Caco-2 (cell line): Measurements from ENCODE around the gene CYREN. TPM values are rescaled to one million over a fixed set of nuclear protein-coding genes. Genes with fewer than 3 reads are reported as not detected.

ENCODE experiments used
- BruUV-seq: library from RNA; stranded (reverse); fragments of 400-500 nt; replicated peaks from 2 replicates; lab custom pipeline; 2021; lab: Mats Ljungman, UMichigan
- CTCF ChIA-PET: fragments of 300-600 bp; sonication (Branson Sonifier 250); formaldehyde crosslinking; loops from one replicate; lab custom pipeline; 2022; ENCODE audit warnings: antibody characterized with exemption; lab: Charles Lee
- POLR2A ChIA-PET: fragments of 300-600 bp; sonication (Branson Sonifier 250); formaldehyde crosslinking; loops from one replicate; lab custom pipeline; 2022; ENCODE audit warnings: antibody characterized with exemption; lab: Charles Lee
- DNase-seq, 2 experiments: peaks; one replicate each; pipeline versions ENCODE4 v3.0.0 to v3.0.0-alpha.2; 2020 to 2022
- H3K27me3 ChIP-seq: replicated peaks from 2 replicates; pipeline ENCODE4 v1.6.0; 2011; ENCODE audit warnings: low read length; ENCODE audit not compliant: control insufficient read depth, insufficient read depth
- H3K36me3 ChIP-seq: 2 replicates; pipeline ENCODE4 v1.5.1; 2011; ENCODE audit warnings: low read length; ENCODE audit not compliant: control insufficient read depth, insufficient read depth
- H3K4me1 ChIP-seq: fragments of 250-450 bp; sonication (Bioruptor Pico); 2 replicates; pipeline ENCODE4 v1.5.1; 2020; ENCODE audit warnings: mild to moderate bottlenecking
- H3K4me3 ChIP-seq: 2 replicates; pipeline ENCODE4 v1.5.1; 2011; ENCODE audit warnings: low read depth, mild to moderate bottlenecking, control low read depth, low read length
- H3K9me3 ChIP-seq: fragments of 250-450 bp; sonication (Bioruptor Pico); 2 replicates; pipeline ENCODE4 v1.5.1; 2020; ENCODE audit warnings: mild to moderate bottlenecking, moderate library complexity
- H3K27ac Mint-ChIP-seq: one replicate; pipeline ENCODE4 v1.8.0; 2022; ENCODE audit warnings: mixed read lengths; ENCODE audit not compliant: unreplicated experiment
- H3K27me3 Mint-ChIP-seq: one replicate; pipeline ENCODE4 v1.8.0; 2022; ENCODE audit warnings: mixed read lengths; ENCODE audit not compliant: insufficient read depth, unreplicated experiment
- H3K36me3 Mint-ChIP-seq: one replicate; pipeline ENCODE4 v1.8.0; 2022; ENCODE audit warnings: mild to moderate bottlenecking, mixed read lengths; ENCODE audit not compliant: insufficient read depth, unreplicated experiment
- H3K4me1 Mint-ChIP-seq: one replicate; pipeline ENCODE4 v1.8.0; 2022; ENCODE audit warnings: low read depth, mixed read lengths; ENCODE audit not compliant: unreplicated experiment
- H3K4me3 Mint-ChIP-seq: one replicate; pipeline ENCODE4 v1.8.0; 2022; ENCODE audit warnings: mild to moderate bottlenecking, moderate library complexity, mixed read lengths; ENCODE audit not compliant: unreplicated experiment
- H3K9me3 Mint-ChIP-seq: one replicate; pipeline ENCODE4 v1.8.0; 2022; ENCODE audit warnings: mixed read lengths; ENCODE audit not compliant: unreplicated experiment
- intact Hi-C: fragments of 100-400 bp; cut with micrococcal nuclease; formaldehyde crosslinking; loops from one replicate; pipeline ENCODE4 v1.10.0; 2022; ENCODE audit not compliant: unreplicated experiment
- total RNA-seq: library from RNA; stranded (reverse); gene quantifications from 2 replicates; pipeline ENCODE4 v1.2.3, GENCODE V29; 2022
- TF ChIP-seq, protein P1 (sequence below), 2 experiments: fragments of 200-600 bp in 1 of 2; IDR thresholded peaks; 1 replicate in 1 of 2; 2 replicates in 1 of 2; pipeline versions ENCODE4 v1.5.1 to v1.8.0; 2011 to 2022; ENCODE audit warnings: antibody characterized with exemption in 1 of 2, control low read depth in 1 of 2, inconsistent platforms in 1 of 2, low read depth in 1 of 2, low read length in 1 of 2, mild to moderate bottlenecking in 1 of 2, moderate library complexity in 1 of 2; ENCODE audit not compliant: insufficient read depth in 1 of 2, severe bottlenecking in 1 of 2, unreplicated experiment in 1 of 2

CYREN gene
- total RNA-seq, 1 experiment from 2014 or later: 60.9 TPM

DNA sequence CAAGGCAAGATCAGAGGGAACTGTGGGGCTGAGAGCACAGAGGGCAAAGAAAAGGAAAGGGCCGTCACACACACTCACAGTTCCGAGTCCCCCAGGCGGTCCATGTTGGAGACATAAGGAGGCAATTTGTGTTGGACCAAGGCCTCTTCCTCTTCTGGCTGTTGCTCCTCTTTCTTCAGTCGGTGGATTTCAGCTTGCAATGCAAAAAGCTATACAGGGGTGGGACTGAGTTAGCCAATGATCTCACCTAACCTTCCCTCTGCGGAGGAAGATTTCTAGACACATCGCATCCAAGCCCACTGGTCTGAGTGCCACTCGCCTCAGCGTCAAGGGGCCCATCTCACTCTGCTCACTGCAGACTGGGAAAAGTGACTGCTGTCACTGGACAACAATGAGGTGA lies 35.3 kb upstream of the CYREN start:
- Histone ChIP-seq H3K36me3 (no peaks in the 10 kb centered on the region; the same call in 1 of the 2 replicates), H3K4me1 (peaks cover 4% of the 10 kb centered on the region; the same call in 1 of the 2 replicates), H3K9me3 (no peaks in the 10 kb centered on the region), H3K4me3 (no peak overlapping the region), H3K27me3 (no peaks in the 10 kb centered on the region)
- BruUV-seq: no TSS peak
- DNase-seq: no peak
- Mint-ChIP-seq H3K4me3 (no peak overlapping the region), H3K9me3 (no peaks in the 10 kb centered on the region), H3K27me3 (no peaks in the 10 kb centered on the region), H3K27ac (no peak overlapping the region), H3K36me3 (no peaks in the 10 kb centered on the region), H3K4me1 (no peaks in the 10 kb centered on the region)
- ChIA-PET CTCF (no interaction called here), POLR2A (no interaction called here)
- TF ChIP-seq, protein P1, sequence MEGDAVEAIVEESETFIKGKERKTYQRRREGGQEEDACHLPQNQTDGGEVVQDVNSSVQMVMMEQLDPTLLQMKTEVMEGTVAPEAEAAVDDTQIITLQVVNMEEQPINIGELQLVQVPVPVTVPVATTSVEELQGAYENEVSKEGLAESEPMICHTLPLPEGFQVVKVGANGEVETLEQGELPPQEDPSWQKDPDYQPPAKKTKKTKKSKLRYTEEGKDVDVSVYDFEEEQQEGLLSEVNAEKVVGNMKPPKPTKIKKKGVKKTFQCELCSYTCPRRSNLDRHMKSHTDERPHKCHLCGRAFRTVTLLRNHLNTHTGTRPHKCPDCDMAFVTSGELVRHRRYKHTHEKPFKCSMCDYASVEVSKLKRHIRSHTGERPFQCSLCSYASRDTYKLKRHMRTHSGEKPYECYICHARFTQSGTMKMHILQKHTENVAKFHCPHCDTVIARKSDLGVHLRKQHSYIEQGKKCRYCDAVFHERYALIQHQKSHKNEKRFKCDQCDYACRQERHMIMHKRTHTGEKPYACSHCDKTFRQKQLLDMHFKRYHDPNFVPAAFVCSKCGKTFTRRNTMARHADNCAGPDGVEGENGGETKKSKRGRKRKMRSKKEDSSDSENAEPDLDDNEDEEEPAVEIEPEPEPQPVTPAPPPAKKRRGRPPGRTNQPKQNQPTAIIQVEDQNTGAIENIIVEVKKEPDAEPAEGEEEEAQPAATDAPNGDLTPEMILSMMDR (IDR thresholded peaks at IDR 0.05; ENCODE audit: insufficient read depth in 1 of 2, low read depth in 1 of 2, low read length in 1 of 2, severe bottlenecking in 1 of 2, unreplicated experiment in 1 of 2): no peak
- intact Hi-C loops: no loop called here

DNA sequence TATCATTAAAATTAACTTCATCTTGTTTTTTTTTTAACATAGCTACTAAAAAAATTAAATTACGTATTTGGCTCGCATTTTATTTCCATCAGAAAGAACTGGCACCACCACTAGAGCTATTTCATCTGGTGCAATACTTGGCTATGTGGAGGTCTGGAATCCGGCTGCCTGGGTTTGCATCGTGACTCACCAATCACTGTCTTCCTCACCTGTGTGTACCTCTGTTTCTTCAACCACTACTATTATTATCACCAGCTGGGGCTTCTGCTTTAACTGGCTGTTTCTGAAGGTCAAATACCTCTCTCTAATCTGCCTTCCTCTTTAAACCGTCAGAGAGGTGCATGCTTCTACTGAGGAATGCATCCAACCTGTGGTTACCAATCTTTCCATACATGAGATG lies 34.4 kb upstream of the CYREN start:
- intact Hi-C loops: no loop called here
- Mint-ChIP-seq H3K36me3 (no peaks in the 10 kb centered on the region), H3K4me3 (no peak overlapping the region), H3K27ac (no peak overlapping the region), H3K27me3 (no peaks in the 10 kb centered on the region), H3K9me3 (no peaks in the 10 kb centered on the region), H3K4me1 (peaks cover 1% of the 10 kb centered on the region)
- ChIA-PET POLR2A (no interaction called here), CTCF (no interaction called here)
- DNase-seq: no peak
- Histone ChIP-seq H3K9me3 (no peaks in the 10 kb centered on the region), H3K4me3 (no peak overlapping the region), H3K27me3 (no peaks in the 10 kb centered on the region), H3K36me3 (no peaks in the 10 kb centered on the region; the same call in 1 of the 2 replicates), H3K4me1 (peaks cover 2% of the 10 kb centered on the region)
- TF ChIP-seq, protein P1 (IDR thresholded peaks at IDR 0.05; ENCODE audit: insufficient read depth in 1 of 2, low read depth in 1 of 2, low read length in 1 of 2, severe bottlenecking in 1 of 2, unreplicated experiment in 1 of 2): no peak
- BruUV-seq: no TSS peak

DNA sequence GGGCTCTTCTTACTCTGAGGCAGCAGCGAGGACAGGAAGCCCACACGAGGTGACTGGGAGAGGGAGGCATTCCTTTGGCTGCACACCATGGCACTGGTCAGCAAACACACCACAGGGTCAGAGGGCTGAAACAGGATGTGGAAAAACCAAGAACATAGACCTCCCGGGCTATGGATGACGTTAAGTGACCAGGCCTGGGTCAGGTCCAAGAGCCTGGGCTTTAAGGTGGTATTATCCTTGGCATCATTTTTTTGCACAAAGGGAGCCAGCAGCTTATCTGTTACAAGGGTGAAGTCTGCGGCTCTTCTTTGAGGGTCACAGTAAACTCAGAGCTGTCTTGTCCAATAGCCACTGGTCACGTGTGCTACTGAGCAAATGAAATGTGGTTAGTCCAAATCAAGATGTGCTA lies 33.8 kb upstream of the CYREN start:
- H3K4me1 Mint-ChIP-seq: peaks cover 7% of the 10 kb centered on the region
- BruUV-seq: no TSS peak
- POLR2A ChIA-PET: no interaction called here
- Histone ChIP-seq H3K4me1 (peaks cover 7% of the 10 kb centered on the region), H3K4me3 (no peak overlapping the region), H3K36me3 (no peaks in the 10 kb centered on the region; the same call in 1 of the 2 replicates), H3K9me3 (no peaks in the 10 kb centered on the region), H3K27me3 (no peaks in the 10 kb centered on the region)
- H3K9me3 Mint-ChIP-seq: no peaks in the 10 kb centered on the region
- CTCF ChIA-PET: no interaction called here
- no peak overlapping the region for H3K4me3 Mint-ChIP-seq
- H3K27ac Mint-ChIP-seq: no peak overlapping the region
- H3K27me3 Mint-ChIP-seq: no peaks in the 10 kb centered on the region
- DNase-seq: no peak
- intact Hi-C loops: no loop called here
- TF ChIP-seq, protein P1 (IDR thresholded peaks at IDR 0.05; ENCODE audit: insufficient read depth in 1 of 2, low read depth in 1 of 2, low read length in 1 of 2, severe bottlenecking in 1 of 2, unreplicated experiment in 1 of 2): no peak
- H3K36me3 Mint-ChIP-seq: no peaks in the 10 kb centered on the region
